Esophagus muscularis mucosa (tissue), 4 donors: ENCODE results near the gene SEL1L. TPM values are rescaled to one million over a fixed set of nuclear protein-coding genes. Genes with fewer than 3 reads are reported as not detected.

Experiments used
- DNase-seq: peaks from one replicate; pipeline ENCODE4 v3.0.0-alpha.2; 2017; ENCODE audit errors: extremely low spot score
- H3K27ac ChIP-seq, 4 donors: fragments of 200-600 bp; sonication (generic); replicated peaks in 1 of 4; 1 replicate in 3 of 4; 2 replicates in 1 of 4; pipeline ENCODE4 v1.5.1; 2016 to 2019; ENCODE audit warnings: mild to moderate bottlenecking in 1 of 4
- H3K27me3 ChIP-seq, 4 donors: fragments of 200-600 bp; sonication (generic); one replicate each; pipeline versions ENCODE4 v1.5.1 to v1.6.0; 2016 to 2019
- H3K36me3 ChIP-seq, 4 donors: fragments of 200-600 bp; sonication (generic); one replicate each; pipeline ENCODE4 v1.5.1; 2016 to 2019
- H3K4me1 ChIP-seq, 4 donors: fragments of 200-600 bp; sonication (generic); one replicate each; pipeline ENCODE4 v1.5.1; 2016 to 2019
- H3K4me3 ChIP-seq, 4 donors: fragments of 200-600 bp; sonication (generic); 1 replicate in 2 of 4; 2 replicates in 2 of 4; pipeline ENCODE4 v1.5.1; 2016 to 2019; ENCODE audit warnings: mild to moderate bottlenecking in 4 of 4, moderate library complexity in 1 of 4
- H3K9me3 ChIP-seq, 4 donors: fragments of 200-600 bp; sonication (generic); 1 replicate in 3 of 4; 2 replicates in 1 of 4; pipeline ENCODE4 v1.5.1; 2016 to 2019
- EP300 ChIP-seq: sonication (generic); formaldehyde crosslinking; IDR thresholded peaks from one replicate; pipeline ENCODE4 v1.6.1; 2017; ENCODE audit warnings: antibody characterized with exemption
- POLR2A ChIP-seq: fragments of 450-650 bp; IDR thresholded peaks from one replicate; pipeline ENCODE4 v1.6.1; 2017; ENCODE audit warnings: antibody characterized with exemption, moderate library complexity, mild to moderate bottlenecking, low read depth
- POLR2AphosphoS5 ChIP-seq, 2 donors: sonication (generic); formaldehyde crosslinking; IDR thresholded peaks; one replicate each; pipeline ENCODE4 v1.6.1; 2017; ENCODE audit warnings: antibody characterized with exemption in 2 of 2
- WGBS: methylation state at CpG from one replicate; pipeline ENCODE4 v1.1.5; 2018; 5-methylcytosine and 5-hydroxymethylcytosine counted together
- intact Hi-C: fragments of 100-400 bp; cut with DNase I; formaldehyde crosslinking; loops from one replicate; pipeline ENCODE4 v1.15.1; 2023
- total RNA-seq, 4 donors: library from RNA; depleted of rRNA; stranded (reverse); fragments of >200 nt; gene quantifications; one replicate each; pipeline versions ENCODE4 v1.1.0 to v1.2.1, GENCODE V29; 2016
- TF ChIP-seq, protein P1 (sequence below), 3 experiments: fragments of 200-600 bp in 2 of 3; fragments of 450-650 bp in 1 of 3; sonication (generic) in 2 of 3; IDR thresholded peaks; one replicate each; pipeline ENCODE4 v1.5.1; 2017 to 2019; ENCODE audit warnings: antibody characterized with exemption in 3 of 3, mild to moderate bottlenecking in 2 of 3, moderate library complexity in 1 of 3

SEL1L gene
- total RNA-seq, 4 donors from 2014 or later: 54.2 to 64.2 (median 55.6) TPM

DNA sequence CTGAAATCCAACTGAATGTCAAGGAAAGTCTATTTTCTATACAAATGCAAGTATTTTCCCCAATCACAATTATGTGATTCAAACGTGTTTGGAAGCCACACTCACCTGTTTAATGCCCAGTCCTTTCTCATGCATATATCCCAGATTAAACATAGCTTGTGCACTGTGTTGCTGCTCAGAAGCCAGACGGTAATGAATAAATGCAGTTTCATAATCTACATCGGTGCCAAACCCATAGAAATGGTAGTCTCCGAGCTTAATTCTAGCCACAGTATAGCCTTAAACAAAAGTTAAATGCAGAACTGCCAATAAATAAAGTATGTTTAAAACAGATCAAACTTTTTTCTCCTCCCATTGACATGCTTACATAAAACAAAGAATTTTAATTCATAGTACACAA lies 49.5 kb downstream of the SEL1L start:
- intact Hi-C loops: no loop called here
- WGBS: 77% methylated on average over 4 of the region's 4 CpGs
- Histone ChIP-seq H3K4me3 (no peak overlapping the region), H3K36me3 (peaks cover 59 to 95% (median 84%) of the 10 kb centered on the region in 4 donors), H3K4me1 (no peaks in the 10 kb centered on the region), H3K27ac (no peak overlapping the region), H3K27me3 (no peaks in the 10 kb centered on the region), H3K9me3 (no peaks in the 10 kb centered on the region)
- DNase-seq: no peak
- TF ChIP-seq POLR2AphosphoS5 (IDR thresholded peaks at IDR 0.05): no peak
- TF ChIP-seq POLR2A: no peak
- TF ChIP-seq EP300: no peak
- TF ChIP-seq, protein P1, sequence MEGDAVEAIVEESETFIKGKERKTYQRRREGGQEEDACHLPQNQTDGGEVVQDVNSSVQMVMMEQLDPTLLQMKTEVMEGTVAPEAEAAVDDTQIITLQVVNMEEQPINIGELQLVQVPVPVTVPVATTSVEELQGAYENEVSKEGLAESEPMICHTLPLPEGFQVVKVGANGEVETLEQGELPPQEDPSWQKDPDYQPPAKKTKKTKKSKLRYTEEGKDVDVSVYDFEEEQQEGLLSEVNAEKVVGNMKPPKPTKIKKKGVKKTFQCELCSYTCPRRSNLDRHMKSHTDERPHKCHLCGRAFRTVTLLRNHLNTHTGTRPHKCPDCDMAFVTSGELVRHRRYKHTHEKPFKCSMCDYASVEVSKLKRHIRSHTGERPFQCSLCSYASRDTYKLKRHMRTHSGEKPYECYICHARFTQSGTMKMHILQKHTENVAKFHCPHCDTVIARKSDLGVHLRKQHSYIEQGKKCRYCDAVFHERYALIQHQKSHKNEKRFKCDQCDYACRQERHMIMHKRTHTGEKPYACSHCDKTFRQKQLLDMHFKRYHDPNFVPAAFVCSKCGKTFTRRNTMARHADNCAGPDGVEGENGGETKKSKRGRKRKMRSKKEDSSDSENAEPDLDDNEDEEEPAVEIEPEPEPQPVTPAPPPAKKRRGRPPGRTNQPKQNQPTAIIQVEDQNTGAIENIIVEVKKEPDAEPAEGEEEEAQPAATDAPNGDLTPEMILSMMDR (IDR thresholded peaks at IDR 0.05): no peak

DNA sequence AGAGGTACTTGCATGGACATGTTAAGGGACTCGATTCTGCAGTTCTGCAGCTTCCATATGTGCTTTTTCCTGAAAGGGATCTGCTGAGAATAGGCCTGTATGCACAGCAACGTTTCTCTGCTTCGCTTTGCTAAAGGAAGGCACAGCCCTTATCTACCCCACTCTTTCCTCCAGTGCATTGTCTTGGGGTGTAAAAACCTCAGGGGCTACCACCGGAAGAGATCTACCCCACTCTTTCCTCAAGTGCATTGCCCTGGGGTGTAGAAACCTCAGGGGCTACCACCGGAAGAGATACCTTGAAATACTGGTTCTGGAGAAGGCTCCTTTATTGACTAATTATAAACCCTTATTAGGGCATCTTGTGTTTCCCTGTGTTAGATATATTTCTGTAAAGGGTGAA lies 52.9 kb downstream of the SEL1L start:
- intact Hi-C loops: no loop called here
- Histone ChIP-seq H3K36me3 (peaks cover 52 to 96% (median 82%) of the 10 kb centered on the region in 4 donors), H3K4me1 (peaks cover 0 to 4% (median 0%) of the 10 kb centered on the region in 4 donors), H3K27ac (no peak overlapping the region), H3K4me3 (no peak overlapping the region), H3K9me3 (no peaks in the 10 kb centered on the region), H3K27me3 (no peaks in the 10 kb centered on the region)
- TF ChIP-seq POLR2A (no peak), POLR2AphosphoS5 (IDR thresholded peaks at IDR 0.05) (no peak), EP300 (no peak)
- TF ChIP-seq, protein P1 (IDR thresholded peaks at IDR 0.05): no peak
- DNase-seq: no peak
- 85% methylated on average over 5 of the region's 5 CpGs for WGBS

DNA sequence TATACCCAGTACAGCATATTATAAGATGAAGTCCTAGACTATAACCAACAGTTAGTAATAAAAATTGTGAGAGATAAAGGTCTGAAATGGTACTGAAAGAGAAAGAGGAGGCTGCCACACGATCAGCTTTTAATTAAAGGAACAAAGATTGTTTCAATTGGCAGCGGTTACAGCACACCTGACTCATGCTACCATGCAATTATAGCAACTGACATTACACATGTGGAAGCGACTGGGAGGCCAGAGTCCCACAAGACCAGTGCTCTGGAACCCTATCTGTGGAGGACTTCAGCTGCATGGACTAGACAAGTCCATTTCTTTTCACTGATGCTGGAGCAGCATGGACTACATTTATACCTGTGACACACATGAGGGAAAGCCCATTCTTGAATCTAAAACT lies 55.2 kb downstream of the SEL1L start:
- WGBS: 74% methylated on average over 3 of the region's 3 CpGs
- H3K36me3 ChIP-seq: peaks cover 32 to 87% (median 66%) of the 10 kb centered on the region in 4 donors
- no peaks in the 10 kb centered on the region for H3K9me3 ChIP-seq
- intact Hi-C loops: no loop called here
- H3K4me3 ChIP-seq: no peak overlapping the region
- H3K27me3 ChIP-seq: no peaks in the 10 kb centered on the region
- H3K27ac ChIP-seq: no peak overlapping the region
- no peak for DNase-seq
- TF ChIP-seq EP300: no peak
- no peak for TF ChIP-seq POLR2A
- no peak for TF ChIP-seq POLR2AphosphoS5 (IDR thresholded peaks at IDR 0.05)
- H3K4me1 ChIP-seq: peaks cover 0 to 4% (median 0%) of the 10 kb centered on the region in 4 donors

DNA sequence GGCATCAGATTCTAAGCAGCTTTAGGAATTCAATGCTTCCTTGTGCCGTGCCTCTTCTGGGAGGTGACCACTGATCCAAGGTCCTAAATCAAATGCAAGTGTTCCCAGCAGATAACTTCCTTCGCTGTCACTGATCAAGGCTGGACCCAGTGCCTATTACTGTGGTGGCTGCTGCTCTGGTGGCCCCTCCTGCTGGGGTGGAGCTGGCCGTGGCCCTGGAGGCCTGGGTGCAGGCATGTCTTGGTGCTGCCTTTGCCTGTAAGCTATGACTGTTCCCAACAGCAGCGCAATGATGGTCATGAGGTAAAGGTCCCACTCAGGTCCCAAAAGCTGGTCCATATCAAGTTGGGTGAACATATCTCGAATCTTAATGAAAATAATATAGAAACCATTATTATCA lies 56.8 kb downstream of the SEL1L start:
- no peaks in the 10 kb centered on the region for H3K9me3 ChIP-seq
- TF ChIP-seq, protein P1 (IDR thresholded peaks at IDR 0.05): no peak
- TF ChIP-seq POLR2A (no peak), EP300 (no peak), POLR2AphosphoS5 (IDR thresholded peaks at IDR 0.05) (no peak)

DNA sequence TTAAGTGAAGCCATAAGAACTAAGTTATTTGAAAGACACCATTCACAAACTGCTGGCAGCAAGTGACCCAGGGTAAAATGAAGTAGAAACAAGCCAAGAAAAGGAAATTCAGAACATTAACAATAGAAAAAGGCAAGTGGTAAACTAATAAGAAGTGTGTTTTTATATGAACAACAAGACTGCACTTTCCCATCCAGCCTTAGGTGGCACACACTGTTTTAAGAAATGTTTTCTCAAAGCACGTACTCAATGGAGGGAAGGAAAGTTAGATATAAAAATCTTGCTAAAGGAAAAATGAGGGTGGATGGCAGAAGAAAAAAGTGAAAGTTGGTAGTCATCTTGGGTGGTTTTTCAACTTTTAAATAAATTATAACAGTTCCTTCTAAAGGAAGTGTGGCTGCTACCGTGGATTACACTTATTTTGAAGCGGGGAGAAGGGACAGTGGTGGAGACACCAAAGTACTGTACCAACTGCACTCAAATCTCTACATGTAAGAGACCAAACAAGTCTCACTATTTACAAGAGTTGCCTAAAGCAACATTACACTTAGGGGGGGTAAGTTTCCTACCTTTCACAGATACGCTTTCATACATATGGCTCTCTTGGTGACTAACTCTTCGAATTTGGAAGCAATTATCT lies 58.8 kb downstream of the SEL1L start:
- no peak for TF ChIP-seq POLR2A
- TF ChIP-seq POLR2AphosphoS5 (IDR thresholded peaks at IDR 0.05): no peak
- no peak for TF ChIP-seq EP300
- TF ChIP-seq, protein P1 (IDR thresholded peaks at IDR 0.05): no peak
- H3K9me3 ChIP-seq: no peaks in the 10 kb centered on the region
- no peaks in the 10 kb centered on the region for H3K27me3 ChIP-seq
- no peak overlapping the region for H3K4me3 ChIP-seq
- DNase-seq: no peak
- H3K27ac ChIP-seq: no peak overlapping the region
- peaks cover 23 to 64% (median 51%) of the 10 kb centered on the region in 4 donors for H3K36me3 ChIP-seq
- intact Hi-C loops: no loop called here
- peaks cover 0 to 4% (median 2%) of the 10 kb centered on the region in 4 donors for H3K4me1 ChIP-seq
- 91% methylated on average over 5 of the region's 5 CpGs for WGBS

More for the DNA sequence above, 56.8 kb downstream of the SEL1L start:
- Histone ChIP-seq H3K27ac (no peak overlapping the region), H3K36me3 (peaks cover 32 to 83% (median 61%) of the 10 kb centered on the region in 4 donors), H3K4me1 (peaks cover 0 to 4% (median 2%) of the 10 kb centered on the region in 4 donors), H3K27me3 (no peaks in the 10 kb centered on the region), H3K4me3 (no peak overlapping the region)
- DNase-seq: no peak
- intact Hi-C loops: no loop called here
- over 99% methylated on average over 5 of the region's 5 CpGs for WGBS
